ENCODE data around the gene LRRN4CL. TPM values are rescaled to one million over a fixed set of nuclear protein-coding genes. Genes with fewer than 3 reads are reported as not detected.
A peak's percentile ranks its signal among the peaks of the same experiment; 100 is the strongest.

The LRRN4CL gene
- total RNA-seq, 3 donors from 2014 or later (not counting 1 experiment from before 2014, with no cell fraction given), result not detected

GRCh38 chr11:62669420-62670161 lies 19.7 kb downstream of the LRRN4CL start:
- Histone ChIP-seq H3K4me1 (ENCODE audit: control insufficient read depth, insufficient read depth, low read length) (peaks cover 40% of the 10 kb centered on the region), H3K27ac (ENCODE audit: low read length) (no peak overlapping the region), H3K36me3 (ENCODE audit: control insufficient read depth, insufficient read depth, low read length) (peaks cover 6% of the 10 kb centered on the region), H3K27me3 (ENCODE audit: control insufficient read depth, insufficient read depth, low read length) (no peaks in the 10 kb centered on the region), H3K4me3 (ENCODE audit: low read length) (no peak overlapping the region), H3K9me3 (ENCODE audit: control insufficient read depth, insufficient read depth, low read length) (no peaks in the 10 kb centered on the region)
- ATAC-seq (no peak), DNase-seq (no peak)
- intact Hi-C loops (cut with micrococcal nuclease), result loop anchor here (5.0 kb wide), 2 partner anchors 38 to 58 kb away; partner anchors contain the start of genes BSCL2, GNG3, HNRNPUL2 and TTC9C
- H3K27me3 Mint-ChIP-seq (ENCODE audit: low read depth in 2 of 2), result no peaks in the 10 kb centered on the region
- no peak overlapping the region for H3K4me3 Mint-ChIP-seq
- no peaks in the 10 kb centered on the region for H3K36me3 Mint-ChIP-seq
- no peaks in the 10 kb centered on the region for H3K9me3 Mint-ChIP-seq
- H3K27ac Mint-ChIP-seq, result peak overlapping the region in 1 of 2 donors; percentile 97
- peaks cover 25 to 45% of the 10 kb centered on the region in 2 donors for H3K4me1 Mint-ChIP-seq
- 93% methylated on average over 4 of the region's 4 CpGs for WGBS (ENCODE audit: insufficient coverage)
- TF ChIP-seq CTCF (IDR thresholded peaks at IDR 0.05), result no peak

GRCh38 chr11:62667460-62667859 lies 21.9 kb downstream of the LRRN4CL start:
- TF ChIP-seq CTCF (IDR thresholded peaks at IDR 0.05), result no peak

GRCh38 chr11:62666259-62666926 lies 22.9 kb downstream of the LRRN4CL start:
- 68% methylated on average over 15 of the region's 16 CpGs for WGBS (ENCODE audit: insufficient coverage)
- peak overlapping the region; percentile 80 for H3K27ac ChIP-seq (ENCODE audit: low read length)
- H3K36me3 Mint-ChIP-seq, result no peaks in the 10 kb centered on the region
- no peaks in the 10 kb centered on the region for H3K9me3 ChIP-seq (ENCODE audit: control insufficient read depth, insufficient read depth, low read length)
- peak overlapping the region; percentile 62 for H3K4me3 Mint-ChIP-seq
- no peak for DNase-seq
- peak overlapping the region; percentile 87 to 95 for H3K27ac Mint-ChIP-seq
- peaks cover 14% of the 10 kb centered on the region for H3K36me3 ChIP-seq (ENCODE audit: control insufficient read depth, insufficient read depth, low read length)
- no peaks in the 10 kb centered on the region for H3K9me3 Mint-ChIP-seq
- intact Hi-C loops (cut with micrococcal nuclease), result loop anchor here (5.0 kb wide), 1 partner anchor 61 kb away; the partner anchor contains the start of genes HNRNPUL2 and TTC9C
- H3K4me1 ChIP-seq (ENCODE audit: control insufficient read depth, insufficient read depth, low read length), result peaks cover 37% of the 10 kb centered on the region
- TF ChIP-seq CTCF (IDR thresholded peaks at IDR 0.05), result no peak
- peak overlapping the region; percentile 87 for H3K4me3 ChIP-seq (ENCODE audit: low read length)
- ATAC-seq, result no peak
- no peaks in the 10 kb centered on the region for H3K27me3 Mint-ChIP-seq (ENCODE audit: low read depth in 2 of 2)
- H3K27me3 ChIP-seq (ENCODE audit: control insufficient read depth, insufficient read depth, low read length), result no peaks in the 10 kb centered on the region
- H3K4me1 Mint-ChIP-seq, result peaks cover 16 to 38% of the 10 kb centered on the region in 2 donors

More at GRCh38 chr11:62667460-62667859, 21.9 kb downstream of the LRRN4CL start:
- Histone ChIP-seq H3K9me3 (ENCODE audit: control insufficient read depth, insufficient read depth, low read length) (no peaks in the 10 kb centered on the region), H3K4me3 (ENCODE audit: low read length) (no peak overlapping the region), H3K27ac (ENCODE audit: low read length) (no peak overlapping the region), H3K27me3 (ENCODE audit: control insufficient read depth, insufficient read depth, low read length) (no peaks in the 10 kb centered on the region), H3K4me1 (ENCODE audit: control insufficient read depth, insufficient read depth, low read length) (peaks cover 42% of the 10 kb centered on the region), H3K36me3 (ENCODE audit: control insufficient read depth, insufficient read depth, low read length) (peaks cover 13% of the 10 kb centered on the region)
- Mint-ChIP-seq H3K36me3 (no peaks in the 10 kb centered on the region), H3K27ac (peak overlapping the region in 1 of 2 donors; percentile 87), H3K27me3 (ENCODE audit: low read depth in 2 of 2) (no peaks in the 10 kb centered on the region), H3K4me3 (no peak overlapping the region), H3K9me3 (no peaks in the 10 kb centered on the region), H3K4me1 (peaks cover 25 to 49% of the 10 kb centered on the region in 2 donors)
- WGBS (ENCODE audit: insufficient coverage), result 69% methylated on average over 1 of the region's 2 CpGs
- intact Hi-C loops (cut with micrococcal nuclease), result loop anchor here (5.0 kb wide), 1 partner anchor 60 kb away; the partner anchor contains the start of genes HNRNPUL2 and TTC9C
- no peak for ATAC-seq
- DNase-seq, result no peak

All from natural killer cell (primary cell).